ENCODE results near the gene EMC9.

Gene EMC9

GRCh38 chr14:24095271-24096068 lies 45.9 kb downstream of the EMC9 start:
- POLR2A ChIA-PET = interaction anchor here (0.6 to 8.8 kb wide), 18 partner anchors 10 to 346 kb away, joined by 3 to 162 read pairs (median 18); partner anchors contain the start of genes CARMIL3, DCAF11, EMC9 and IRF9
- peak; percentile 67 for TF ChIP-seq L3MBTL2 (conservative IDR thresholded peaks at IDR 0.05)
- no peak for TF ChIP-seq CTBP1 (IDR thresholded peaks at IDR 0.05; ENCODE audit: borderline replicate concordance)
- CTCF ChIA-PET = interaction anchor here (2.0 to 8.4 kb wide), 3 partner anchors 12 to 65 kb away, joined by 5 to 153 read pairs (median 28); partner anchors contain the start of gene IRF9
- peak; percentile 25 for DNase-seq (ENCODE audit: extremely low spot score)

DNA sequence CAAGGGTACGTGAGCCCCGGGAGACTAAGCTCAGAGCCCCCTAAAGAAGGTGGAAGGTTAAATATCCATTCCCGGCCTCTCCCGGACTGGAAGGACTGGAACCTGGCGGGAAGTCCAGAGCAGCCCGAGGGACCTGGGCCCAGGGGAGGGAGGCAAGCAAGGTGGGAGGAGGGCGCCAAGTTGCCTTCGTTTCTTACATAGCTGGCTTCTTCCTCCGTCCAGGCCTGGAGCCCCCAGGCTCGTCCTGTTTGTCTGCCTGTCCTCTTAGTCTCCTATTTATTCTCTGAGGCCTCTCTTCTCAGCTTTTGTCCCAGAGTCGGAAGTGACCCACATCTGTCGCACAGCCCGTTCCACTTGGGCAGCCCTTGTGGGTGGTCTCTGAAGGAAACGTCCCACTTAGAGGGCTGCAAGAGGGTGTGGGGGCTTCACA lies 46.5 kb downstream of the EMC9 start:
- DNase-seq (ENCODE audit: extremely low spot score) = no peak
- TF ChIP-seq SUZ12 (IDR thresholded peaks at IDR 0.05) (no peak), ELF4 (IDR thresholded peaks at IDR 0.05) (no peak), L3MBTL2 (conservative IDR thresholded peaks at IDR 0.05) (no peak), ARNT (IDR thresholded peaks at IDR 0.05) (no peak), ZNF384 (IDR thresholded peaks at IDR 0.05) (no peak), FOXA1 (IDR thresholded peaks at IDR 0.05) (no peak), SP1 (IDR thresholded peaks at IDR 0.05) (no peak), NFRKB (IDR thresholded peaks at IDR 0.05) (no peak), FOXK2 (IDR thresholded peaks at IDR 0.05) (no peak), TARDBP (IDR thresholded peaks at IDR 0.05) (no peak), FOXM1 (IDR thresholded peaks at IDR 0.05; ENCODE audit: borderline replicate concordance) (no peak), CTBP1 (IDR thresholded peaks at IDR 0.05; ENCODE audit: borderline replicate concordance) (no peak), LEF1 (IDR thresholded peaks at IDR 0.05; ENCODE audit: borderline replicate concordance) (no peak), HDGF (IDR thresholded peaks at IDR 0.05; ENCODE audit: borderline replicate concordance) (no peak), BHLHE40 (IDR thresholded peaks at IDR 0.05; ENCODE audit: borderline replicate concordance) (no peak)
- TF ChIP-seq, protein P1, sequence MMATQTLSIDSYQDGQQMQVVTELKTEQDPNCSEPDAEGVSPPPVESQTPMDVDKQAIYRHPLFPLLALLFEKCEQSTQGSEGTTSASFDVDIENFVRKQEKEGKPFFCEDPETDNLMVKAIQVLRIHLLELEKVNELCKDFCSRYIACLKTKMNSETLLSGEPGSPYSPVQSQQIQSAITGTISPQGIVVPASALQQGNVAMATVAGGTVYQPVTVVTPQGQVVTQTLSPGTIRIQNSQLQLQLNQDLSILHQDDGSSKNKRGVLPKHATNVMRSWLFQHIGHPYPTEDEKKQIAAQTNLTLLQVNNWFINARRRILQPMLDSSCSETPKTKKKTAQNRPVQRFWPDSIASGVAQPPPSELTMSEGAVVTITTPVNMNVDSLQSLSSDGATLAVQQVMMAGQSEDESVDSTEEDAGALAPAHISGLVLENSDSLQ (IDR thresholded peaks at IDR 0.05) = no peak
- ChIA-PET CTCF (interaction anchor here (2.0 to 8.4 kb wide), 3 partner anchors 13 to 66 kb away, joined by 5 to 153 read pairs (median 28); partner anchors contain the start of gene IRF9), POLR2A (interaction anchor here (0.6 to 8.8 kb wide), 24 partner anchors 10 to 347 kb away, joined by 3 to 162 read pairs (median 6); partner anchors contain the start of genes CARMIL3, DCAF11, EMC9 and IRF9)

GRCh38 chr14:24093901-24094840 lies 47.2 kb downstream of the EMC9 start, which contains the start of gene PCK2:
Gene PCK2 (plus strand): TSS chr14:24094311. CDS start chr14:24094406, 95 bp downstream.
- CTCF ChIA-PET = interaction anchor here (0.9 to 8.4 kb wide), 5 partner anchors 14 to 67 kb away, joined by 3 to 153 read pairs (median 5); partner anchors contain the start of gene IRF9
- POLR2A ChIA-PET = interaction anchor here (0.6 to 8.8 kb wide), 29 partner anchors 9 to 999 kb away, joined by 3 to 162 read pairs (median 6); partner anchors contain the start of genes ACIN1, C14orf119, CARMIL3 and CHMP4A
- TF ChIP-seq LEF1 (IDR thresholded peaks at IDR 0.05; ENCODE audit: borderline replicate concordance) = no peak
- no peak for TF ChIP-seq TARDBP (IDR thresholded peaks at IDR 0.05)
- TF ChIP-seq FOXM1 (IDR thresholded peaks at IDR 0.05; ENCODE audit: borderline replicate concordance) = no peak
- peak; percentile 50; the same call in 1 of the 2 replicates for TF ChIP-seq L3MBTL2 (conservative IDR thresholded peaks at IDR 0.05)
- DNase-seq (ENCODE audit: extremely low spot score) = peak; percentile 86

GRCh38 chr14:24093207-24093900 lies 48.0 kb downstream of the EMC9 start:
- no peak for DNase-seq (ENCODE audit: extremely low spot score)
- no peak for TF ChIP-seq CTBP1 (IDR thresholded peaks at IDR 0.05; ENCODE audit: borderline replicate concordance)
- no peak for TF ChIP-seq LEF1 (IDR thresholded peaks at IDR 0.05; ENCODE audit: borderline replicate concordance)
- no peak for TF ChIP-seq ZNF384 (IDR thresholded peaks at IDR 0.05)
- POLR2A ChIA-PET = interaction anchor here (0.6 to 8.8 kb wide), 28 partner anchors 8 to 999 kb away, joined by 3 to 162 read pairs (median 6); partner anchors contain the start of genes ACIN1, C14orf119, CARMIL3 and CHMP4A
- CTCF ChIA-PET = interaction anchor here (0.8 to 8.4 kb wide), 8 partner anchors 12 to 42 kb away, joined by 3 to 153 read pairs (median 4); partner anchors contain the start of gene CARMIL3

DNA sequence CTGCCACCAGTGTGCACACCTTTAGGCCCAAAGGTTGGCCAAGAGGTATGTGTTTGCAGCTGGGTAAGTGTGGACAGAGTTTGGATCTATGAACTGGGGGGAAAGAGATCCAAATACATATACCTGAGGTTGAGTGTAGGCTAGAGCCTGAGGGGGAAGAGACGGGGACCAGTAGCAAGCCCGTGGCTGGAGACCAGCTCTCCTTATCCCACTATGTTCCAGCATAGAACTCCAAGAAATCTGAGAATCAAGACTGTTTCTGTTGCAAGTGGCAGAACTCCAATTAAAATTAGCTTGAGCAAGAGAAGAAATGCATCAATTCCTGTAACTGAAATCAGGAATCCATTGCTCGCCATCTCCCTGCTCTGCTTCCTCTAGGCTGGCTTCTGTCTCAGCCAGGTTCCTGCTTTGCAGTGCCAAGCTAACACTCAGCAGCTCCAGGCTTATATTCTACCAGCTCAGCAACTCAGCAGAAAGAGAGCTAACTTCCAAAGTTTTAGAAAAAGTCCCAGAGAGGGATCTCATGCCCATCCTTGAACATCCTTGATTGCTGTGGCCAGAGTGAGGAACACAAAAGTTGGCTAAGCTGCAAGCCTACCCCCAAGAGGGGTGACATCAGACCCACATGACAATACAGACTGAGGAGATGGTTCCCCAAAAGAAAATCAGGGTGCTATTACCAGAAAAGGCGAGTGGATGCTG lies 48.7 kb downstream of the EMC9 start:
- TF ChIP-seq ARNT (IDR thresholded peaks at IDR 0.05) (no peak), HDGF (IDR thresholded peaks at IDR 0.05; ENCODE audit: borderline replicate concordance) (no peak), LEF1 (IDR thresholded peaks at IDR 0.05; ENCODE audit: borderline replicate concordance) (no peak), ELF4 (IDR thresholded peaks at IDR 0.05) (no peak), NFRKB (IDR thresholded peaks at IDR 0.05) (no peak), BHLHE40 (IDR thresholded peaks at IDR 0.05; ENCODE audit: borderline replicate concordance) (no peak), SP1 (IDR thresholded peaks at IDR 0.05) (no peak), FOXK2 (IDR thresholded peaks at IDR 0.05) (no peak), FOXM1 (IDR thresholded peaks at IDR 0.05; ENCODE audit: borderline replicate concordance) (no peak), FOXA1 (IDR thresholded peaks at IDR 0.05) (no peak), SUZ12 (IDR thresholded peaks at IDR 0.05) (no peak), ZNF384 (IDR thresholded peaks at IDR 0.05) (no peak), L3MBTL2 (conservative IDR thresholded peaks at IDR 0.05) (no peak), CTBP1 (IDR thresholded peaks at IDR 0.05; ENCODE audit: borderline replicate concordance) (no peak), TARDBP (IDR thresholded peaks at IDR 0.05) (no peak)
- TF ChIP-seq, protein P1 (IDR thresholded peaks at IDR 0.05) = no peak
- POLR2A ChIA-PET = interaction anchor here (1.0 to 8.8 kb wide), 13 partner anchors 8 to 55 kb away, joined by 4 to 162 read pairs (median 22); partner anchors contain the start of genes CARMIL3, DCAF11, EMC9 and NRL
- CTCF ChIA-PET = interaction anchor here (0.6 to 8.4 kb wide), 9 partner anchors 12 to 76 kb away, joined by 3 to 153 read pairs (median 3); partner anchors contain the start of genes CARMIL3, DCAF11 and NRL
- DNase-seq (ENCODE audit: extremely low spot score) = no peak

Measured in HEK293T (cell line).